ENCODE data around the gene SPECC1L. TPM values are rescaled to one million over a fixed set of nuclear protein-coding genes. Genes with fewer than 3 reads are reported as not detected.

Gene SPECC1L
- total and polyA plus RNA-seq, 10 of the 15 experiments (the other 5 are each of a cell fraction or from before 2014, with no cell fraction given), result 1.9 to 40.6 (median 19.1) TPM

GRCh38 chr22:24413271-24413670 is 142.6 kb downstream of the SPECC1L start:
- ChIA-PET SMC1A (ENCODE audit: uncharacterized antibody, unreplicated experiment) (no interaction called here), POLR2A (no interaction called here), RAD21 (ENCODE audit: unreplicated experiment) (no interaction called here), CTCF (no interaction called here)
- Histone ChIP-seq H3K4me1 (ENCODE audit: control insufficient read depth, insufficient read depth, low read length) (peaks cover 10% of the 10 kb centered on the region), H4K20me1 (ENCODE audit: control insufficient read depth, insufficient read depth) (no peaks in the 10 kb centered on the region), H3K79me2 (ENCODE audit: control insufficient read depth, insufficient read depth, low read length) (no peaks in the 10 kb centered on the region), H2AFZ (ENCODE audit: control insufficient read depth, low read depth, low read length) (no peak overlapping the region), H3K36me3 (ENCODE audit: control insufficient read depth in 2 of 2, insufficient read depth in 2 of 2, low read length in 1 of 2) (peaks cover 4 to 18% of the 10 kb centered on the region in 2 experiments; a peak in 3 of 4 replicates), H3K27ac (ENCODE audit: control insufficient read depth, insufficient read depth) (no peak overlapping the region), H3K9me3 (replicated peaks; ENCODE audit: control insufficient read depth, insufficient read depth, low read length) (no peaks in the 10 kb centered on the region), H3K27me3 (replicated peaks in 1 of 2; ENCODE audit: control insufficient read depth in 2 of 2, insufficient read depth in 2 of 2, low read length in 1 of 2) (no peaks in the 10 kb centered on the region), H3K4me2 (ENCODE audit: control insufficient read depth, insufficient read depth) (no peak overlapping the region), H3K4me3 (no peak overlapping the region), H3K9ac (ENCODE audit: control insufficient read depth, insufficient read depth, low read length) (no peak overlapping the region)
- FAIRE-seq, result no peak
- in situ Hi-C loops (cut with MboI) (no loop called here), intact Hi-C loops (cut with micrococcal nuclease; ENCODE audit: unreplicated experiment) (no loop called here)
- over 99% methylated on average over 9 of the region's 9 CpGs for WGBS (ENCODE audit: insufficient coverage, insufficient replicate concordance, low lambda C conversion rate, missing lambda C conversion rate)
- no peak for DNase-seq (ENCODE audit: low read depth, low spot score)
- no TSS peak for BruUV-seq (replicated peaks)
- no peak for ATAC-seq
- TF ChIP-seq, protein P1, sequence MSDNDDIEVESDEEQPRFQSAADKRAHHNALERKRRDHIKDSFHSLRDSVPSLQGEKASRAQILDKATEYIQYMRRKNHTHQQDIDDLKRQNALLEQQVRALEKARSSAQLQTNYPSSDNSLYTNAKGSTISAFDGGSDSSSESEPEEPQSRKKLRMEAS (IDR thresholded peaks at IDR 0.05; ENCODE audit: low read depth, low read length), result no peak
- TF ChIP-seq EP300 (IDR thresholded peaks at IDR 0.05; ENCODE audit: borderline replicate concordance in 1 of 2, control insufficient read depth in 1 of 2, low read depth in 2 of 2, low read length in 2 of 2) (no peak), ZNF24 (IDR thresholded peaks at IDR 0.05) (no peak), ZNF687 (IDR thresholded peaks at IDR 0.05) (no peak), CHD1 (IDR thresholded peaks at IDR 0.05; ENCODE audit: low read depth, low read length) (no peak), CBFB (IDR thresholded peaks at IDR 0.05; ENCODE audit: low read depth) (no peak), BCL11A (IDR thresholded peaks at IDR 0.05; ENCODE audit: low read depth, low read length) (no peak), ZBTB11 (CRISPR knock-in tag; IDR thresholded peaks at IDR 0.05) (no peak), MEF2B (IDR thresholded peaks at IDR 0.05; ENCODE audit: partially characterized antibody, poor library complexity, severe bottlenecking) (no peak), TCF3 (IDR thresholded peaks at IDR 0.05; ENCODE audit: borderline replicate concordance, insufficient read depth, low read depth, low read length) (no peak), RAD51 (IDR thresholded peaks at IDR 0.05) (no peak), USF2 (IDR thresholded peaks at IDR 0.05; ENCODE audit: borderline replicate concordance, low read depth, low read length) (no peak), SREBF1 (IDR thresholded peaks at IDR 0.05; ENCODE audit: low read length) (no peak), TBL1XR1 (IDR thresholded peaks at IDR 0.05; ENCODE audit: low read depth, low read length) (no peak), SIX5 (IDR thresholded peaks at IDR 0.05; ENCODE audit: low read depth, low read length, severe bottlenecking) (no peak), SREBF2 (IDR thresholded peaks at IDR 0.05; ENCODE audit: low read length) (no peak)
